Pulmonary artery endothelial cell (primary cell): Measurements from ENCODE around the gene PIGC. TPM values are rescaled to one million over a fixed set of nuclear protein-coding genes. Genes with fewer than 3 reads are reported as not detected.

Experiments used
- DNase-seq: peaks from one replicate; pipeline ENCODE4 v3.0.0-alpha.2; 2011; ENCODE audit warnings: low read depth, low spot score
- total RNA-seq: library from RNA; depleted of rRNA; stranded (reverse); fragments of >200 nt; gene quantifications from 2 replicates; pipeline ENCODE4 v1.2.3, GENCODE V29; 2014

Gene PIGC
- total RNA-seq, 1 donor from 2014 or later: 19.7 TPM

DNA sequence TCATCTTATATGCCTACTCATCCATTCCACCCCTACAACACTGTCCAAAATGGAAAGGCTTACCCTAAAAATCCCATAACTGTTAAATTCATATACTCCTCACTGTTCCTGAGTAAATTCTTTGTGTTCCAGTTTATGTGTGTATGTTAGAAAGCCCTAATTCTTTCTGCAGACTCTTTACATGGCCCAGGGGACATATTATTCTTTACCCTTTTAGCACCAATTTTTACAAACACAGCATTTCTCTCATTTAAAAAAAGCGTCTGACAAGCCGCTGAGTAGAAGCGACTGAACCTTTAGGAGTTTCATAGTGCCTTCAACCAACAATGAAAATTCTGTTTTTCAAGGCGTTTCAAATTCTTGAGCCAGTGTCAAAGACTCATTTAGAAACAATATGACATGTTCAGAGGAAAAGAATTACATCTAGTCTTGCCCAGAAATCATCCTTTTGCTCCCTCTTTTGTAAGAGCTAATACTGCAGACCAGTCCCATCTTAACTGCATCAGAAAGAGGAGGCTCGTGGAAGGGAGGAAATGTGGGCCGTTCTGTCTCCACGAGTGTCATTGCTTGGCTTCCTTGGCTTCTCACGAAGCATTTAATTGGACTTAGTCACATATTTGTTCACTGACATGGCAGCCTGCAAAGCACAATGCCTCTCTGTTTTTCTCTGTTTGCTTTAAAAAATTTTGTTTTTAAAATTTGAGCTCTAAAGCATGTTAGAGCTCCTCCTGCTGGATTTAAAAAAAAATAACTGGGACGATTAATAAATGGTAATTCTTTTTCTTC lies 44.7 kb downstream of the PIGC start:
- DNase-seq: peak; percentile 54

DNA sequence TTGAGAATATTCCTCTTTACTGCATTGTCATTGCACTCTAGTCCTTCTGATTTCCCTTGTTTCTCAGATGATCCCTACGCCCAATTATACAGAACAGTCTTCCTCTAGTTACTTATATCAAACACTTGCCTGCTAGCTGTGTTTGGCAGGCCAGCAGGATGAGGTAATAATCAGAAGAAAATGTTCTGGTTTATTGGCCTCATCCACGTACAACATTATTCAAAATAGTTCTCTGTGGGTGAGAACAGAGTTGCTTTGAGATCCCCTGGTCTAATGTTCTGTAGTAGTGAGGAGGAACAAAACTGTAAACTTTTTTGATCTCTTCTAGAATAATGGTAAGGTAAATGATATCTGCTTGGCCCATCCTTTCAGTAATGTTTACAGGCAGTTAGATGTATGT lies 45.7 kb downstream of the PIGC start:
- DNase-seq: no peak

DNA sequence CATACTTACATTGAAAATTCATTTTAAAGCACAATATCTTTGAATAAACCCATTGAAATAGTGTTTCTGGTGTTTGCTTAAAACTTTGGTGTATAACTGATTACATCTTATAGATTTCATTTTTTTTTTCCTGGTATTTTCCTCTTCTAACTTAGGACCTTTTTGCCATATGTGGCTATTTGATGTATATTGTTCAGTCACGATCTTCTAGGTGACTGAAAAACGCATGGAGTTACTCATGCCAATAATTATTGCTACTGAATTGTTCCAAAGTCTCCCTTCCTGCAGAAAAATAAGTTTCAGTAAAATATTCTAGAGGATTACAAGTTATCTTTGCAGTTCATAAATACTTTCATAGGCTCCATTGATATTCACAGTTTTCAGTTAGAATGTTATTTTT lies 46.2 kb downstream of the PIGC start:
- no peak for DNase-seq

DNA sequence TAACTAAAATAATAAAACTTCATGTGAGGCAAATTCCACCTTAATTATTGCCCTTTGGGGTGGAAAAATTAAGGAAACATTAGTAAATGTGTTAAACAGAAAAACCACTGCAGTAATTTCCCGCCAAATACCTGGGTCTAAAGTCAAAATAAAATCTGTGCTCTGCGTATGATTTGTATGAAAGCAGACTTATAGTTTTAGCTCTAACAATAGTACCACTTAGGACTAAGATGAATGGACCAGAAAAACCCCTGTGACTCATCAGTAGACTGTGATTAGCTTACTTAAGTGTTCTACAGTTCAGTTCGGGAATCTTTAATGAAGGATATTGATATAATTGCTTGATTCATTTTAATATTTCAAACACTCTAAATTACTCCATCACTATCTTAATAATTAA lies 46.6 kb downstream of the PIGC start:
- DNase-seq: peak; percentile 50

DNA sequence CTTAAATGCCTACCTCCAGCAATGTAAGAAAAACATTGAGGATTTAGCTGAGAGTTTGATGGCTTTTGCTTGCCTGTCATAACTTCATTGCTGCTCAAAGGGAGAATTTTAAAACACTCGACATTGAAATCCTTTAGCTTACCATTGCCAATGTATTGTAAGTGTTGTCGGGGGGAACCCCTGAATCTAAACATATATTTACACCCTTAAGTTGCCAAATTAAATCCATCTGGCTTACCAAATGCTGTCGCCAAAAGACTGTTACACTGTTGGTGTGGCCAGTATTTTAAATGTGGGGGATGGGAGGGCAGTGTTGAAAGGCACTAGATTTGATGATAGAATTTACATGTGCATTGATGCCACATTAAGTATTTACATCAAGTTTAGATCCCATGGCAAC lies 48.3 kb downstream of the PIGC start:
- no peak for DNase-seq

DNA sequence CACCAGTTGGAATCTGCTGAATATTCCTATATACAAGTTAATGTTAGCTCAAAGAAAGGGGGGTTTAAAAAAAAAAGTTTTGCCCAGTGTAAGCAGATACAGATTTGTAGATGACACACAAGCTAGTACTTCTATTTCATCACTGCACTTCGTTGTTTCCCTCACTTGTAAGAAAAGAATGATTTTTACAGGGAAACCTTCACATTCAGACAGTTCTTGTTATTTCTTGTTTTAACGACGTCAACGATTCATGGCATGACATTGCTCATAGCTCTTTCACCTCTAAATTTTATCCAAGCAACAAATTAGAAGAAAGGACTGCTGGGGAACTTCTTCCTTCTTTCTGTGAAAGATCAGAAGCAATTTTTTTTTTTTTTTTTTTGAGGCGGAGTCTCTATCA lies 49.1 kb downstream of the PIGC start:
- no peak for DNase-seq

DNA sequence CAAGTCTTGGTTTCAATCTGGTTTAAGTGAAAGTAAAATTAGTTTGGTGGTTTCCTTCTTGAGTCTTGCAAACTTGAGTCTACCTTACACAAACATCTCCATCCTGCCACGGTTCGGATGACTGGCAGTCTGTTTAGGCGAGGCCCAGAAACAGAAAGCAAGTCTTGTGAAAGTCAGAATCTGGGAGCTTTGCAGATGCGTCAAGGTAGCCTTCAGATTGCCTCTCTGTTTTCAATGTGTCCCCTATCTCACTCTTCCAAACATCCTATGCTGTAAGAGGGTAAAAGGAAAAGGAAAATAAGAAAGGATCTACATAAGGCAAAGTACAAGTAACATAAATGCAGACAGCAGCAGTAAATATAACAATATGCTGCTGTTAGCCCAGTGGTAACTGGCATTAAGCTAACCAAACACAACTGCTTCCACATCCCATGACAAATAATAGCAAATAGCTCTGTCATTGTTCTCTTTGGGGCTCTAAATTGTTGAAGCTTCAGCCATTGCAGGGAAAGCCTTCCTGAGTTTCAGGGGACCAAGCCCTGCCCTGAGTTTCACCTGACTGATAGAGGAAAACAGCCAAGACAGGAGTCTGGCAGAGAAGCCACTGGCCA lies 49.6 kb downstream of the PIGC start:
- no peak for DNase-seq

DNA sequence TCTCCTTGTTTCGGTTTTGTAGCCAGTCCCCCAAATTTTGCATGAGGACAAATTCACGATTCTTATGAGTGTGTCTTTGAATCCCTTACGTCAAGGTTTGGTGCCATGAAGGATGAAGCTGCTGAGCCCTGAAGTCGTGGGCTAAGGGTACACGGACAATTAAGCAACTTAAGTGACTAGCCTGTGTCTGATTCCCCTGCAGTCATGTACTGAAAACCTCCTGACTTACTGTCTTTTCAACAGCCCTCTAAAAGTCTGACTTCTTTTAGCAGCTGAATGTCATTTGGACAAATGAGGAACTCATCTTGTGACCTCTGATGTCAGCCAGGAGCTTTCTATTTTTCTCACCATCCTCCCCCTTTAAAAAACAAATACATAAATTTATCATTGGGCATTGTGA lies 50.5 kb downstream of the PIGC start:
- no peak for DNase-seq

DNA sequence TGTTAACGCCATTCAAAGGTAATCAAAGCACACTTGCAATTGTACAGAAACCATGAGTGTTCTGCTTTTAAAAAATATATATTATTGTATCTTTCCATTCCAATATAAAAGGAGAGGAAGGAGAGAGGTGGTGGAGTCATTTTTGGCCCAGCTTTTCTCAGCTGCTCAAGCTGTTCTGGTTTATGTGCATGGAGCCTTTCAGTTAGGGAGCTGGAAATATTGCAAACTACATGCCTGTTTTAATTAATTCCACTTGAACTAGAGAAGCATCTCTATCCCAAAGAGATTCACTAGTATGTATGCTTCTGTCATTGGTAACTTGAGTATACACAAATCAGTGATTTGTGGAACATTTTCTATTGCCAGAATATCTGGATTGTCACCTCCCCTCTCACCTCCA lies 51.9 kb downstream of the PIGC start:
- no peak for DNase-seq

Other genes starting within 250 kb of the PIGC start
- not detected in 2 replicates for gene C1orf105, start 23.4 kb downstream of the PIGC start, total RNA-seq
- 17.1 and 21.8 TPM in 2 replicates for gene SUCO, start 89.1 kb upstream of the PIGC start, total RNA-seq
- not detected in 2 replicates for gene FASLG, start 215.0 kb upstream of the PIGC start, total RNA-seq